Measurements from ENCODE around the gene CLBA1.

CLBA1 gene

DNA sequence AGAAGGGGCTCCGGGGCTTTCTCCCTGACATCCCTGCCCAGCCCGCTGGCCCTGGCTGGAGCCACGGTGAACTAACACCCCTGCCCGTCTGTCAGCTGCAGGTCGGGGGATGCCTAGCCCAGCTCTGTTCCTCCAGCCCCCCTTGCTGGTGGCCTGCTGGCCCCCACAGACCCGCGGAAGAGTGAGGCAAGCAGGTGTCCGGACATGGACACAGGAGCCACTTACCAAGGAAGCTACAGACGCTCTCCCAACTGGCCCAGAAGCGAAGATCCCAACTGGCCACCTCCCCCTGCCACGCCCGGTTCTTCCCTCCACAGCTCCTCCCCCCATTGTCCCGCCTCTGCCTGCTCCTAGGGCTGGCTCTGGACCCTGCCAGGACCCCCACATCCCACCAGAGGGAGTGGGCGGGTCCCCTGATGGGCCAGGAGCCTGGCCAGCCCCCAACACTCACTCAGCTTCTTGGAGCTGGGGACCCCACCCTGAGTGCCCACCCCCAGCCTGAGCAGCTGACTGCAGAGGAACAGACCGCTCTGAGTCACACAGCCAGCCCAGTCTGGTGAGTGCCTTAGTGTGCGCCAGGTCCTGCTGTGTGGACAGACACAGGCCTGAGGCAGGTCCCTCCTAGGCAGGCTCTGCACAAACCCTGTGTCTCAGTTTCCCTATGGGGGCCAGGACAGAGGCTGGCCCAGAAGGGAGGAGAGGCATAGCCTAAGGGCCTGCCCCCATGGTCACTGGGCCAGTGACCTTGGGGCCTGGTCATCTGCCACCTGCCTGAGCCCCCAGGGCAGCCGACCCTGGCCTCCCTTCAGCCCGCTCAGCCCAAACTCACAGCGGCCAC, 15.1 kb upstream of the CLBA1 start:
- TF ChIP-seq CTCF (IDR thresholded peaks at IDR 0.05; ENCODE audit: borderline replicate concordance, insufficient read depth, low read depth, low read length), result no peak
- H3K4me3 ChIP-seq (ENCODE audit: low read depth, low read length), result no peak overlapping the region

DNA sequence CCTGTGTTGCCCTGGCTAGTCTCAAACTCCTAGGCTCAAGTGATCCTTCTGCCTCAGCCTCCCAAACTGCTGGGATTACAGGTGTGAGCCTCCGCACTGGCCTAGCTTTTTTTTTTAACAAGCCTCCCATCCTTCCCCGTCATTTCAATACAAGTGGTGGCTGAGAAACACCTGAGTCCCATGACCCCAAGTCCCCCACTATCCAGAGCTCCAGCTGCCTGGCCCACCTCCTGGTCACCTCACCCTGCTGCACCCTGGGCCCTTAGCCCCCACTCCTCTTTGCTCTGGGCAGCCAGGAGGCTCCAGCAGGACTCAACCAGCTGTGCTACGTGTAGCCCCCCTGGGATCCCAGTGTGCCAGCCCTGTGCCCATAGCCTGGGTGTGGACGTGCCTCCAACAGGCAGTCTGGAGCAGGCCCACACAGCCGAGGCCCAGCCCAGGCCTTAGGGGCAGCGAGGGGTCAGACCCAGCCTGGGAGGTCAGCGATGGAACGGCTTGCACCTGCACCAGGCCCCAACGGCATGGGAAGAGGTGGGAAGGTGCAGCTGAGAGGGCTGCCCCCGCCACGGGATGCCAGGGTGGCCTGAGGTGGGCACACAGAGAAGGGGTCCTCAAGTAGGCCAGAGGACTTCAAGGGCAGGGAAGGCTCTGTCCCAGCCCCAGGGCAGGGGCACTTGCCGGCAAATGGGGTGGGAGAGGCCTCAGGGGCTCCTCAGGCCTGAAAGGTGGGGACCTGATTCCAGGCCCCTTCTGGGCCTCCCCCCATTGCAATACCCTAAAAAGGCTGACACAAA, 13.9 kb upstream of the CLBA1 start:
- no peak for TF ChIP-seq CTCF (IDR thresholded peaks at IDR 0.05; ENCODE audit: borderline replicate concordance, insufficient read depth, low read depth, low read length)
- no peak overlapping the region for H3K4me3 ChIP-seq (ENCODE audit: low read depth, low read length)

DNA sequence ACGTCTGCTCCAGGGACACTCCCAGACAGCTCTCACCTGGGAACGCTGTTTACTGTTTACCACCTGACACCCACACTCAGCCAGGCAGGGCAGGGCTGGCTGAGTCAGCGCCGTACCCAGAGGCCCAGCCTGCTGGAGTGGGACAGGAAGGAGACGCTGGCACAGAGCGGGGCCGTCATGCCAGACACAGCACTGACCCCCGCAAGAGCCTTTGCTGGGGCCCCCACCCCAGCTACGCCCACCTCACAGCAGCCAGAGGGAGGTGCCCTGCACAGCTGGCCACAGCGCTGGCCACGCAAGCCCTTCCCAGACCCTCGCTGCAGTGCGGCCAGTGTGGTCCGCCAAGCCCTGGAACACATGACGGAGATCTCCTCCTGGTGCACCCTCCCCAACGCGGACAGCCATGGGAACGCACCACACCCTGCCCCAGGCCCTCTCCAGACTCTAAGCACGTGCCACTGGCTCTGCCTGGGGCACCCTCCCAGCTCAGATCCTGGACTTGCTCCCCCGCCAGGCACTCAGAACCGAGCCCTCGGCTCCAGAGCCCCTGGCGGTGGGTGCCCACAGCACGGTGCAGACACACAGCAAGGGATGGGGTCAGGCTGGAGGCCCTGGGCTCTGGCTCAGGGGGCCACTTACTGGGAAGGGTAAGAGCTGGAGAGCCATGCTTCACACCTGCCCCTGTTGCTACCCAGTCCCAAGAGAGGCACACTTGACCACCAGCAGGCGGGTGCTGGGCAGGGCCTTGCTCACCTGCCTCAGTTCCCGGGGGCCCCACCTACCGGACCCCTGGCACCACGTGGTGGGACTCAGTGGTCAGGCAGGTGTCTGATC, 13.1 kb upstream of the CLBA1 start:
- H3K4me3 ChIP-seq (ENCODE audit: low read depth, low read length), result no peak overlapping the region
- TF ChIP-seq CTCF (IDR thresholded peaks at IDR 0.05; ENCODE audit: borderline replicate concordance, insufficient read depth, low read depth, low read length), result no peak

DNA sequence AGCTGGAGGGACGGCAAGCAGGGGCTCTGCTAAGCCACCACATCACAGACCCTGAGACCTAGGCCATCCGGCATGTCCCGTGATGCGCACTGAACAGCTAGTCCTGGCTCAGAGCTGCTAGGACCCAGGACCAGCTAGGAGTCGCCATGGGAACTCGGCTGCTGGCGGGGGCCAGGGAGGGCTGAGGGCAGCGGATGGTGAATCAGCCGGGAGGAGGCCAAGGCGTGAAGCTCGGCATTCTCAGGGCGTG, 12.5 kb upstream of the CLBA1 start:
- TF ChIP-seq CTCF (IDR thresholded peaks at IDR 0.05; ENCODE audit: borderline replicate concordance, insufficient read depth, low read depth, low read length), result no peak
- no peak overlapping the region for H3K4me3 ChIP-seq (ENCODE audit: low read depth, low read length)

- no peak for TF ChIP-seq CTCF (IDR thresholded peaks at IDR 0.05; ENCODE audit: borderline replicate concordance, insufficient read depth, low read depth, low read length)
Observed at GRCh38 chr14:104973385-104974145, 12.0 kb upstream of the CLBA1 start.

DNA sequence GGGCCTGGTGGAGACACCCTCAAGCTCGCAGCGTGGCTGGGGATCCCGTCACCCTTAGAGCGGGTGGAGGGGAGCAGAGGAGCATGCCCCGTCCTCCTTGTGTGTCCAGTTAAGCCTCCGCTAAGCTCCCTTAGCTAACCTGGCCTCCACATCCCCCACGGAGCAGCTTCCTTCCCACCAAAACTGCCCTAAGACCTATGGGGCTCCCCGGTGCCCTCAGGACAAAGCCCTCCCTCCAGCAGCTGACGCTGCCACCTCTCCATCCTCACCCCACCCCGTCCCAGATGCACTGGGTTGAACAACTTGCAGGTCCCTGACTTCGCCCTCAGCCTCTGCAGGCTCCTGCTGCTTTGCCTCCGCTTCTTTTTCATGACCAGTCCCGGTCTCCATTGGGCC, 11.4 kb upstream of the CLBA1 start:
- no peak overlapping the region for H3K4me3 ChIP-seq (ENCODE audit: low read depth, low read length)
- no peak for TF ChIP-seq CTCF (IDR thresholded peaks at IDR 0.05; ENCODE audit: borderline replicate concordance, insufficient read depth, low read depth, low read length)

More at GRCh38 chr14:104973385-104974145, 12.0 kb upstream of the CLBA1 start:
- no peak overlapping the region for H3K4me3 ChIP-seq (ENCODE audit: low read depth, low read length)

Measured in GM12875 (cell line).